Measurements from ENCODE around the gene OSBPL3.

The OSBPL3 gene

GRCh38 chr7:24868741-24869140 is 111.2 kb downstream of the OSBPL3 start:
- DNase-seq (ENCODE audit: low read depth in 1 of 2, low spot score in 1 of 2) = no peak

- DNase-seq (ENCODE audit: low read depth in 1 of 2, low spot score in 1 of 2) = no peak
Measured at GRCh38 chr7:24866004-24866615, 113.9 kb downstream of the OSBPL3 start.

GRCh38 chr7:24864214-24864817 is 115.7 kb downstream of the OSBPL3 start:
- no peak for DNase-seq (ENCODE audit: low read depth in 1 of 2, low spot score in 1 of 2)

GRCh38 chr7:24863626-24864025 is 116.4 kb downstream of the OSBPL3 start:
- no peak for DNase-seq (ENCODE audit: low read depth in 1 of 2, low spot score in 1 of 2)

- DNase-seq (ENCODE audit: low read depth in 1 of 2, low spot score in 1 of 2) = no peak
Measured at GRCh38 chr7:24862461-24862860, 117.5 kb downstream of the OSBPL3 start.

- no peak for DNase-seq (ENCODE audit: low read depth in 1 of 2, low spot score in 1 of 2)
Measured at GRCh38 chr7:24861336-24861735, 118.6 kb downstream of the OSBPL3 start.

- no peak for DNase-seq (ENCODE audit: low read depth in 1 of 2, low spot score in 1 of 2)
Measured at GRCh38 chr7:24860611-24861010, 119.4 kb downstream of the OSBPL3 start.

- no peak for DNase-seq (ENCODE audit: low read depth in 1 of 2, low spot score in 1 of 2)
Measured at GRCh38 chr7:24858108-24858977, 121.6 kb downstream of the OSBPL3 start.

GRCh38 chr7:24857623-24858022 is 122.4 kb downstream of the OSBPL3 start:
- no peak for DNase-seq (ENCODE audit: low read depth in 1 of 2, low spot score in 1 of 2)

- DNase-seq (ENCODE audit: low read depth in 1 of 2, low spot score in 1 of 2) = no peak
Measured at GRCh38 chr7:24854866-24855265, 125.1 kb downstream of the OSBPL3 start.

GRCh38 chr7:24851786-24852185 is 128.2 kb downstream of the OSBPL3 start:
- DNase-seq (ENCODE audit: low read depth in 1 of 2, low spot score in 1 of 2) = no peak

GRCh38 chr7:24848878-24849277 is 131.1 kb downstream of the OSBPL3 start:
- DNase-seq (ENCODE audit: low read depth in 1 of 2, low spot score in 1 of 2) = no peak

GRCh38 chr7:24847754-24848153 is 132.2 kb downstream of the OSBPL3 start:
- DNase-seq (ENCODE audit: low read depth in 1 of 2, low spot score in 1 of 2) = no peak

- DNase-seq (ENCODE audit: low read depth in 1 of 2, low spot score in 1 of 2) = no peak
Measured at GRCh38 chr7:24843821-24844434, 136.1 kb downstream of the OSBPL3 start.

- DNase-seq (ENCODE audit: low read depth in 1 of 2, low spot score in 1 of 2) = no peak
Measured at GRCh38 chr7:24842449-24843241, 137.3 kb downstream of the OSBPL3 start.

- DNase-seq (ENCODE audit: low read depth in 1 of 2, low spot score in 1 of 2) = no peak
Measured at GRCh38 chr7:24842029-24842428, 137.9 kb downstream of the OSBPL3 start.

GRCh38 chr7:24840563-24840962 is 139.4 kb downstream of the OSBPL3 start:
- DNase-seq (ENCODE audit: low read depth in 1 of 2, low spot score in 1 of 2) = no peak

GRCh38 chr7:24836084-24836483 is 143.9 kb downstream of the OSBPL3 start:
- no peak for DNase-seq (ENCODE audit: low read depth in 1 of 2, low spot score in 1 of 2)

GRCh38 chr7:24835643-24836042 is 144.3 kb downstream of the OSBPL3 start:
- DNase-seq (ENCODE audit: low read depth in 1 of 2, low spot score in 1 of 2) = no peak

GRCh38 chr7:24834128-24834798 is 145.7 kb downstream of the OSBPL3 start:
- no peak for DNase-seq (ENCODE audit: low read depth in 1 of 2, low spot score in 1 of 2)

Data from stimulated activated CD4-positive, alpha-beta T cell treated with anti-CD3 and anti-CD28 coated beads, Interleukin-15, amount 100 ng/mL, for 1 hour (primary cell).